Measurements from ENCODE around the gene PDX1.
A peak's percentile ranks its signal among the peaks of the same experiment; 100 is the strongest.

PDX1 gene

DNA sequence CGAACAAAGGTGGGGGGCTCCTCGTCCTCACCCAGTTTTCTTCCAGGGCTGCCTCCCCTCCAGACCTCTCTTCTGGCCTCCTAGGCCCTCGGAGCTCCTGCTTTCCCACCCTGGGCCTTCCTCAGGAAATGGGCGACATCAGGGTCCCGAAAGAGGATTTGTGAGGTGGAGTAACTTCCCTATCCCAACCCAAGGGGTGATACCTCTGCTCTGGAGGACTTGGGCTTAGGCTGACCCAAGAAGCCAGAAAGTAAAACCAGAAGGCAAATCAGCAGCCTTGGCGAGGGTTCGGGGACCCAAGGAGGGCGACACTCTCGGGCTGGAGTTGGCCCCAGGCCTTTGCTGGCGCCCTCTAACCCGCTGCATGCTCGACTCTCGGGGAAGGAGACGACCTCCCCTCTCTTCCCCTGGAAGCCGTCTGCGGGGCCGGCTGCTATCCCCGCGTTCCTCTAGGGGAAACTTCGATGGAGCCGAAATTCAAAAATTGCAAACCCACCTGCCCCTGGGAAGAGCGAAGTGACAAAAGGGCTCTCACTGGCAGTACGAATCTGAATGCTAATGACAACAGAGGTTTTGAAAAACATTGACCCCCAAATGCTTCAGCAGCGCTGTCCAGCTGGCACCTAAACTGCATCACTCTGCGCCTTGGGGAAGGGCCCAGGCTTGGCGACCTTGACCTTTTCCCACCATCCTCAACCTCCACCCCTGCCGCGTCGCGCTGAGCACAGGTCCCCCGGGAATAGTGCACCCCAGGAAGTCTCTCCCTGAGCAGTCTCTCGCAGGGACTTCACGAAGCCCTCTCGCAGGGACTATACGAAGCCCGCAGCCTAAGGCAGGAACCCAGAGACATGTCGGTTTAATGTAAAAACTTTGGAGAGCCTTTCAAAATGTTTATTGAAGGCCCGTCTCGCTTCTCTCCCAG lies 2.4 kb downstream of the PDX1 start:
- DNase-seq, result no peak
- intact Hi-C loops (cut with DNase I), result no loop called here

DNA sequence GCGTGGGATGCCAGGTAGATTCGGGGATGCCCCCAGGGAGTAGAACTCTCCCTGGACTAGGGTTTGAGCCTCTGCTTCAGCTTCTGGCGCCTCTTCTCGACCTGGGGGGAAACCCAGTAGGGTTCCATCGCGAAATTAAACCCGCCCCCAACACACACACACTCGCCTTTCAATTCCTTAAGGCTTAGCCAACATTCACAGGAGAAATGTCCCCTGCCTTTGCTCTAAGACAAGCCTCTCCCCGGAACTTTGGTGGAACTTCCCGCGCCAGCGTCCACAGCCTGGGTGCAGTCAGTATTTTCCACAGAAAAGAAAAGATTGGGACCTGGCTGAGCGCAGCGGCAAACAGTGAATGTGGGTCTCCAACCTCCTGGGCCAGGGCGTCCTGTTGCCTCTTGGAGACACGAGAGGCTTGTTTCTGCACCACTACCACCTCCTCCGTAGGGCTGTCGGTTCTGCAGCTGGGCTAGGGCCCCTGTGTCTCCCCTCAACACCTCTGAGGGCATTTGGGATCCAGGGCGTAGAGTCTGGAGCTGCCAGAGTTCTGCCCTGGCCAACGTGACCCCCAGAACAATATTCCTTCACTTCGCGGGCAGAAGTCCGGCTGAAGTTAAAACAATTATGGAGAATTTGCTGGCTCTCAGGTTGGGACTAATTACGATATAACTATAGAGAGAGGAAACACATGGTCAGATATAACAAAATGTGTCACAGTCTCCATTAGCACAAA lies 3.2 kb downstream of the PDX1 start:
- intact Hi-C loops (cut with DNase I), result no loop called here
- no peak for DNase-seq

- intact Hi-C loops (cut with DNase I), result no loop called here
- no peak for DNase-seq
Measured at GRCh38 chr13:27923794-27924528, 4.2 kb downstream of the PDX1 start.

DNA sequence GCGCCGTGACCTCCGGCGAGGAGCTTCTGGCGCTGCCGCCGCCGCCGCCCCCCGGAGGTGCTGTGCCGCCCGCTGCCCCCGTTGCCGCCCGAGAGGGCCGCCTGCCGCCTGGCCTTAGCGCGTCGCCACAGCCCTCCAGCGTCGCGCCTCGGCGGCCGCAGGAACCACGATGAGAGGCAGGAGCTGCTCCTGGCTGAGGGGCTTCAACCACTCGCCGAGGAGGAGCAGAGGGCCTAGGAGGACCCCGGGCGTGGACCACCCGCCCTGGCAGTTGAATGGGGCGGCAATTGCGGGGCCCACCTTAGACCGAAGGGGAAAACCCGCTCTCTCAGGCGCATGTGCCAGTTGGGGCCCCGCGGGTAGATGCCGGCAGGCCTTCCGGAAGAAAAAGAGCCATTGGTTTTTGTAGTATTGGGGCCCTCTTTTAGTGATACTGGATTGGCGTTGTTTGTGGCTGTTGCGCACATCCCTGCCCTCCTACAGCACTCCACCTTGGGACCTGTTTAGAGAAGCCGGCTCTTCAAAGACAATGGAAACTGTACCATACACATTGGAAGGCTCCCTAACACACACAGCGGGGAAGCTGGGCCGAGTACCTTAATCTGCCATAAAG lies 4.8 kb downstream of the PDX1 start:
- no peak for DNase-seq
- intact Hi-C loops (cut with DNase I), result no loop called here

DNA sequence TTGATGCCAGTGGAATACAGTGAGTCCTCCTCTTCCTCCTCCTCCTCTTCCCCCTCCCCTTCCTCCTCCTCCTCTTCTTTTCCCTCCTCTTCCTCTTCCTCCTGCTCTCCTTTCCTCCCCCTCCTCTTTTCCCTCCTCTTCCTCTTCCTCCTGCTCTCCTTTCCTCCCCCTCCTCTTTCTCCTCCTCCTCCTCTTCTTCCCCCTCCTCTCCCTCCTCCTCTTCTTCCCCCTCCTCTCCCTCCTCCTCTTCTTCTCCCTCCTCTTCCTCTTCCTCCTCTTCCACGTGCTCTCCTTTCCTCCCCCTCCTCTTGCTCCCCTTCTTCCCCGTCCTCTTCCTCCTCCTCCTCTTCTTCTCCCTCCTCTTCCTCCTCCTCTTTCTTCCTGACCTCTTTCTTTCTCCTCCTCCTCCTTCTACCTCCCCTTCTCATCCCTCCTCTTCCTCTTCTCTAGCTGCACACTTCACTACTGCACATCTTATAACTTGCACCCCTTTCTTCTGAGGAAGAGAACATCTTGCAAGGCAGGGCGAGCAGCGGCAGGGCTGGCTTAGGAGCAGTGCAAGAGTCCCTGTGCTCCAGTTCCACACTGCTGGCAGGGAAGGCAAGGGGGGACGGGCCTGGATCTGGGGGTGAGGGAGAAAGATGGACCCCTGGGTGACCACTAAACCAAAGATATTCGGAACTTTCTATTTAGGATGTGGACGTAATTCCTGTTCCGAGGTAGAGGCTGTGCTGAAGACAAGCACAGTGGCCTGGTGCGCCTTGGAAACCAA lies 5.6 kb downstream of the PDX1 start:
- DNase-seq, result no peak
- intact Hi-C loops (cut with DNase I), result no loop called here

DNA sequence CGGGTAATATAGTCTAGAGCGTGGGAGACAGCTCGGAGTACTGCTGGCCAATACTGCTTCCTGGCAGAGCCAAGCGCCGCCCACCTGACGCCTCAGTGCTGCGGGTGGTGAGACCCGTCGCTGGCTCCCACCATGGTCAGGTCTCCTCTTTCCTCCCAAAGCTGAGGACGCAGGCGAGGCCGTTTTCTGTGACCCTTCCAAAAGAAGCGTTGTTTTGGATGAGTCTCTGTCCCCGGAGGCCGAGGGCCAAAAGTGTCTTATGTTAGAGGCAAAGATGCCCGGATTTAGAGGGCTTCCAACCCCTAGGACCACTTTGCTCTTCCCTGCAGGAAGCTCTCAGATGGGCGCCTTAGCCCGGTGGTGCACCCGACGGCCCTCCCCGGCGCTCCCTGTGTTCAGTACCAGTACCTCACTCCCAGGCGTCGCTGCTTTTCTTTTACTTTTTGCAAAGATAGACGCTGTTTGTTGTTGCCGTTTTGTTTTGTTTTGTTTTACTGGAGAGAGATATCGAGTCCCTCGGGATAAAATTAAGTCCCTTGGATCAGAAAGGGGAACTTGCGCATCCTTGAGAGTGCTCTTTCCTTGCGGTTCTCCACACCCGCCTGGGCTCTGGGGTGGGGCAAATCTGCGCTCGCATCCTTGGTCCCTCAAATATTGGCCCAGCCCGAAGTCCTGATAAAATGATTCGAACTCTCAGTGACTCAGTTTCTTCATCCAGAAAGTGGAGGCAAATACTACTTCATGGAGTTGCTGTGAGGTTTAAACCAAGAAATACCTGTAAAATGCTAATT lies 7.0 kb downstream of the PDX1 start:
- intact Hi-C loops (cut with DNase I), result no loop called here
- no peak for DNase-seq

DNA sequence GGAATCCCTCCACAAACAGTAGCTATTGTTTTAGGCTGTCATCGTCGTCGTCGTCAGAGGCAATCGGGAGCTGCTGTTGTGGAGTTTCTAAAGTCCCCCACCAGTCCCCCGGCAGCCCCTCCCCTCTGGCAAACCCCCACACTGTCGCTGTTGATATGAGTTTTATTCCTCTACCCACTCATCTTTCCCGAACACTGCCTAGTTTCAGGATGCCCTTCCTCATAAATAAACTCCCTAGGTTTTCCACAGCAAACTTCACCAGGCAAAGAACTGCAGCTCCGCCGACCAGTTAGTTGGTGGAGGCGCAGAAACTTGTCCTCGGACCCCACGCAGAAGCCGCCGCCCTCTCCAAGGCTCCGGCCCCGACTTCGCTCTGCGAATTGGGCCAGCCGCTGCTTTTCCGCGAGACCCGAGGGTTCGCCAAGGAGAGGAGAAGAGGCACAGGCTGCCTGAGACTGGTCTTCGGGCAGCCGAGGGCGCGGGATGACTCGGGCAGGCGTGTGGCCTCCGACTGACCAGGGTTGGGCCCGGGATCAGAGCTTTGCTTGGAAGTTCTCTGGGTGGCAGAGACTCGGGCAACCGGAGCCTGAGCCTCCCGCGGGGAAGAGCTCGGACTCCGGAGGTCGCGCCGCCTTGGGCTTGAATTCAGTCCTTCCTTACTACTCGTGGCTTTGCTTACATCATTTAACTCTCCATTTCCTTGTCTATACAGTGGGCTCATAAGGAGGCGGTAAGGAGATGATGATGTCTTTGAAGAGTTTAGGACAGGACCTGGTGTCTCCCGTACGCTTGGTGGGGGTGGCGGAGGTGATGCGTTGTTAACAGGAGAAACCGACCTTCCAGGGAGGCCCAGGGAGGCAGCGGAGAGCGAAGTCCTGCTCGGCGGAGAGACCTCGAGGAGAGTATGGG lies 7.9 kb downstream of the PDX1 start:
- no peak for DNase-seq
- intact Hi-C loops (cut with DNase I), result no loop called here

DNA sequence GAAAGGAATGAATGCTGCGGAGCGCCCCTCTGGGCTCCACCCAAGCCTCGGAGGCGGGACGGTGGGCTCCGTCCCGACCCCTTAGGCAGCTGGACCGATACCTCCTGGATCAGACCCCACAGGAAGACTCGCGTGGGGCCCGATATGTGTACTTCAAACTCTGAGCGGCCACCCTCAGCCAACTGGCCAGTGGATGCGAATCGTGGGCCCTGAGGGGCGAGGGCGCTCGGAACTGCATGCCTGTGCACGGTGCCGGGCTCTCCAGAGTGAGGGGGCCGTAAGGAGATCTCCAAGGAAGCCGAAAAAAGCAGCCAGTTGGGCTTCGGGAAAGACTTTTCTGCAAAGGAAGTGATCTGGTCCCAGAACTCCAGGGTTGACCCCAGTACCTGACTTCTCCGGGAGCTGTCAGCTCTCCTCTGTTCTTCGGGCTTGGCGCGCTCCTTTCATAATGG lies 8.6 kb downstream of the PDX1 start:
- intact Hi-C loops (cut with DNase I), result no loop called here
- no peak for DNase-seq

DNA sequence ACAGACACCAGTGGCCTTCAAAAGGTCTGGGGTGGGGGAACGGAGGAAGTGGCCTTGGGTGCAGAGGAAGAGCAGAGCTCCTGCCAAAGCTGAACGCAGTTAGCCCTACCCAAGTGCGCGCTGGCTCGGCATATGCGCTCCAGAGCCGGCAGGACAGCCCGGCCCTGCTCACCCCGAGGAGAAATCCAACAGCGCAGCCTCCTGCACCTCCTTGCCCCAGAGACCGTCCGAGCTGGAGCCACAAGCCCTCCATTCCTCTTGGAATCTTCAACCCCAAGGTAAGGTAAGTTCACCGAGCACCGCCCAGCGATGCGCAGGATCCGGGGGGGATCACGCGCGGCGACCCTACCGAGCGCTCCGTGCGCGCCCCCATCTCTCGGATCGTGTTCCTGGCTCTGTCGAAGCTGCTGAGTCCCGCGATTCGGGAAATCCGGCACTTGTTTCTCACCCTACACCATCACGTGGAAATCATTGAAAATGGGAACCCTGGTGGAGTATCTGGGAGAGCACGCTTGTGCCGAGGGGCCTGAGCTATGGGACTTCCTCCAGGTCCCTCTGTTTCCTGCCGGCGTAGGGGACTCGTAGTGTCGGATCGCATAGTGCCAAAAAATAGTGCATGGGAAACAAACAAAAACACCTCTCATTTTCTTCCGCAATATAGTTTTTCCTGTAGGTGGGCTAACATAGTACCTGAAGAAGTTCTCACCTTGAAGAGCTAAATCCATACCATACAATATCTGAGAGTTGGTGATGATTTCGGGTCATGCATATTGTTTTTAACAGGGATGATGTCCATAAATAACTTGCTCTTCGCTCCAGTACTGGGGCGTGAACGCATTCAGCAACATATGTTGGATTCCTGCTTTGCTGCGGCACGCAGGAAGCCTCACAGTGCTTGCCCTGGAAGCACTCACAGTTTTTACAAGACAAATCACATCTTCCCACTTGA lies 9.3 kb downstream of the PDX1 start:
- intact Hi-C loops (cut with DNase I), result no loop called here
- no peak for DNase-seq

- intact Hi-C loops (cut with DNase I), result no loop called here
- no peak for DNase-seq
Measured at GRCh38 chr13:27929868-27930267, 10.1 kb downstream of the PDX1 start.

GRCh38 chr13:27933118-27933517 lies 13.3 kb downstream of the PDX1 start:
- no peak for DNase-seq
- intact Hi-C loops (cut with DNase I), result no loop called here

DNA sequence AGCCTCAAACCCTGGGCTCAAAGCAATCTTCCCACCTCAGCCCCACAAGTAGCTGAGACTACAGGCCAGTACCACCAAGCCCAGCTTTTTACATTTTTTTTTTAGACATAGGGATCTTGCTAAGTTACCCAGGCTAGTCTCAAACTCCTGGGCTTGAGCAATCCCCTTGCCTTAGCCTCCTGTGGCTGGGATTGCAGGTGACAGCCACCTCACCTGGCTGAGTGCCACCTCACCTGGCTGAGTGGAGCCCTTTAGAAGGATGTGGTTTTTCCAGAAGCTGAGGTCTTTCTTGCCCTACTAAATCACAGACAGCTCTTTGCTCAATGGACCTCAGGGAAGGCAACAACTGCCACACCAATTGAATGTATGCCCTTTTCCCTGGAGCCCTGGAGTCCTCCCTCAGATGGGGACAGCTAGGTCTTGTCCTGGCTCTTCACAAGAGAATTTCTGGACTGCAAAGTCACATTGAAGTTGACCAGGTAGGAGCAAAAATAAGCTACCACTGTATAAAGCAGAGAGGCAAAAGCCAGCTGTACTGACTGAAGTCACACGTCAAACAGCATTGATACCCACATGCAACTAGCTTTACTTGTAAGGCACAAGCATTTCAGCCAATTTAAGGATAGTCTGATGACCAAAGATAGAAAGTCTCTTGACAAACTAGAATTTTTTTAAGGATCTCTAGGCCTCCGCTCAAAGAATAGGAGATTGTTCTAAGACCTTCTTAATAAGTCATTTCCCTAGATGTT lies 14.0 kb downstream of the PDX1 start:
- no peak for DNase-seq
- intact Hi-C loops (cut with DNase I), result no loop called here

GRCh38 chr13:27942972-27943371 lies 23.2 kb downstream of the PDX1 start:
- intact Hi-C loops (cut with DNase I), result no loop called here

DNA sequence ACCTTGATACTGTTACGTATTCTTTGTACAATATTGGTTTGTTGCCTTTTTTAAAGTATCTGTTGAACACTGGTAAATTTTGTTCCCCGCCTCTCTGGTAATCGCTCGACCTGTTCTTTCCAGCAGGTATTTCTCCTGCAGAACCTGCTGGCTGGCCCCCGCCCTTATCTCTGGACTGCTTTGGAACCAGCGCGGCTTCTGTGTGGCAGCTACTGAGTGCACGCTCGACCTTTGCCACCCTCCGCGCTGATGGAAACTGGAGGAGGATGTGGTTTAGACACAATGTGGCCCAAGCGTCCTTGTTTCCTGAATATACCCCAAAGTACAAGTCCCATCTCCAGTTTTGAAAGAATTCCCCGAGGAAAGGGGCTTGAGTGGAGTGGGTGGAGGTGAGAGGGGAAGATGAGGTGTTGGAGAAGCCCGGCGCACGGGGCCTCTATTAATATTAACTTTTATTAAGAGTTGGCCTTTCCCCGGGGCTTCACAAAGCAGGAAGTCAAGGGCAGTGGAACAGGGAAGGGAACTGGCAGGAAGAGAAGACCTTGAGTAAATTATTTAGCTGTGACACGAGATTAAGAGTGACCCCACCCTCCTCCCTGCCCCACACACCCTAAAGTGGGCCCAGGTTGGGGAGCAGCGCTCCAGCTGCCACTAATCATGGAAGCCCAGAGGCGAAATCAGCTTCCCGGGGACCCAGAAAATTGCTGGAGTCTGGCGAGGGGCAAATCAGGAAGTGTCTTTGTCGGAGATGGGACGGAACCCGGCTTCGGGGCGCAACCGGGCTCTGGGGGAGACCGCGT lies 33.3 kb downstream of the PDX1 start:
- peak in 1 of 42 donors; percentile 38 for DNase-seq
- intact Hi-C loops (cut with DNase I), result no loop called here

More at GRCh38 chr13:27942972-27943371, 23.2 kb downstream of the PDX1 start:
- no peak for DNase-seq
